ENCODE results near the gene ADORA2B. TPM values are rescaled to one million over a fixed set of nuclear protein-coding genes. Genes with fewer than 3 reads are reported as not detected.

Gene ADORA2B
- total RNA-seq, 1 donor from 2014 or later = not detected

DNA sequence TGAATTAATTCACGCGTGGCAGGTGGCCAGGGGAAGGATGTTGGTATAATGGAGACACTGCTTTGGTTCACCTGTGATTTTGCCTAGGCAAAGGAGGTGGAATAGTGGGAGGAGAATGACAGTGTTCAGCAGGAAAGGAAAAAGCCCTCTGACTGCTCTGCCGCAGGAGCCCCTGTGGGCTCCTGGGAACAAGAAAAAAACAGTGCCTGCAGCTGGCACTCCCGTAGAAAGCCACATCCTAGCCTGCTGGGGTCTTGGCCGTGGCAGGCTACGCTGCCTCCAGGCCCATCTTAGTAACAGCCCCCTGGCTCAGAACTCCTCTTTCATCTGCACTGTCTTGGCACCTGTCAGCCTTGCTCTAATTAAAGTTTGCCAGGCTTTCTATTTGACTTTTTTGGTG is 20.6 kb downstream of the ADORA2B start:
- peaks cover 11% of the 10 kb centered on the region for H3K4me1 Mint-ChIP-seq
- ChIA-PET POLR2A (no interaction called here), CTCF (no interaction called here)
- no peak overlapping the region for H3K4me3 Mint-ChIP-seq
- intact Hi-C loops (cut with micrococcal nuclease) = no loop called here
- TF ChIP-seq, protein P1, sequence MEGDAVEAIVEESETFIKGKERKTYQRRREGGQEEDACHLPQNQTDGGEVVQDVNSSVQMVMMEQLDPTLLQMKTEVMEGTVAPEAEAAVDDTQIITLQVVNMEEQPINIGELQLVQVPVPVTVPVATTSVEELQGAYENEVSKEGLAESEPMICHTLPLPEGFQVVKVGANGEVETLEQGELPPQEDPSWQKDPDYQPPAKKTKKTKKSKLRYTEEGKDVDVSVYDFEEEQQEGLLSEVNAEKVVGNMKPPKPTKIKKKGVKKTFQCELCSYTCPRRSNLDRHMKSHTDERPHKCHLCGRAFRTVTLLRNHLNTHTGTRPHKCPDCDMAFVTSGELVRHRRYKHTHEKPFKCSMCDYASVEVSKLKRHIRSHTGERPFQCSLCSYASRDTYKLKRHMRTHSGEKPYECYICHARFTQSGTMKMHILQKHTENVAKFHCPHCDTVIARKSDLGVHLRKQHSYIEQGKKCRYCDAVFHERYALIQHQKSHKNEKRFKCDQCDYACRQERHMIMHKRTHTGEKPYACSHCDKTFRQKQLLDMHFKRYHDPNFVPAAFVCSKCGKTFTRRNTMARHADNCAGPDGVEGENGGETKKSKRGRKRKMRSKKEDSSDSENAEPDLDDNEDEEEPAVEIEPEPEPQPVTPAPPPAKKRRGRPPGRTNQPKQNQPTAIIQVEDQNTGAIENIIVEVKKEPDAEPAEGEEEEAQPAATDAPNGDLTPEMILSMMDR (IDR thresholded peaks at IDR 0.05) = no peak
- ATAC-seq (ENCODE audit: low read depth) = no peak
- DNase-seq = no peak
- H3K36me3 Mint-ChIP-seq (ENCODE audit: low read depth) = no peaks in the 10 kb centered on the region
- H3K27me3 Mint-ChIP-seq = peaks cover 24% of the 10 kb centered on the region
- H3K27ac Mint-ChIP-seq = no peak overlapping the region
- H3K9me3 Mint-ChIP-seq = no peaks in the 10 kb centered on the region

DNA sequence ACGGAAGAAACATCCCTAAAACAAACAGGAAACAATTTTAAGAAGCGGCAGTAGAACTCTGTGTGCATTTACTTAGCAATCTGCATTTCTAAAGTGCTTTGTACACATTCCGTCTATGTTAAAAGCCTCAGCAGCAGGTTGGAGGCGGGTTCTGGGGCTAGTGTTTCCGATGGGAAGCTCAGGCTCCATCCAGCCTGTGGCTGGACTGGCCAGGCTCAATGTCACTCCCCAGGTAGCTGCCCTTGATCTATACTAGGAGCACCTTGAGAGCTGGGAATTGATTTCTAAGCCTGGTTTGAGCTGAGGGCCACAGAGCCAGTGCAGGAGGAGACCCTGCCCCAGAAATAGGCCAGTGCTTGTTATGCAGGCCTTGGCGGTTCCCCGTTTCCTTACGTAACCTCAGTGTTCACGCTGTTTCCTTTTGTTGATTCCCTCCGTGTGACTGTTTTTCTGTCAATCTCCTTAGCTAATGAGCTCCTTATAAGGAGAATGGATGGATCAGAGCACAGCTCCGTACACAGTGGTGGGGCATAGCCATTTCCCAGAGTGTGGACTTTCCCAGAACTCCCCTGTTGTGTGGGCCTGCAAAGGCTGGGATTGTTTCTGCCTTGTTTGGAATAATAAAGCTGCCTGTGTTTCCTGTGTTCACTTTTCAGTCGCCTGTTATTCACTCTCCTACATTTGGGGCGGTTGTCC is 21.4 kb downstream of the ADORA2B start:
- intact Hi-C loops (cut with micrococcal nuclease) = no loop called here
- peaks cover 11% of the 10 kb centered on the region for H3K4me1 Mint-ChIP-seq
- no peaks in the 10 kb centered on the region for H3K36me3 Mint-ChIP-seq (ENCODE audit: low read depth)
- peaks cover 24% of the 10 kb centered on the region for H3K27me3 Mint-ChIP-seq
- POLR2A ChIA-PET = no interaction called here
- ATAC-seq (ENCODE audit: low read depth) = no peak
- no peaks in the 10 kb centered on the region for H3K9me3 Mint-ChIP-seq
- TF ChIP-seq, protein P1 (IDR thresholded peaks at IDR 0.05) = no peak
- DNase-seq = no peak
- H3K27ac Mint-ChIP-seq = no peak overlapping the region
- CTCF ChIA-PET = no interaction called here
- no peak overlapping the region for H3K4me3 Mint-ChIP-seq

DNA sequence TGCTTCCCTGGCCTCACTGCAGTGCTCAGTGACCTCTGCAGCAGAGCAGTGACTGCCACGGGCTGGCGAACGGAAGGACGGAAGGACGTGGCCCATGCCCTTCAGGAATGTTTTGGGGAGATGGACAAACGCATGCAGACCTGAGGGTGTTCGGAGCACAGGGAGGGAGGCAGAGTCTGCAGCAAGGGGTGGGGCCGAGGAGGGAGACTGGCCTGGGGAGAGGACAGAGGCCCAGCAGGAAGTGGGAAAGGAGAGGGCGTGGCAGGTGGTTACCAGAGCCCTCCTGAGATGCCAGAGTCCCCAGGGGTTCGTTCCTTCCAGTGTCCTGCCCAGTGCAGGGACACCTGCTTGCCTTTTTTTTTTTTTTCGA is 21.9 kb downstream of the ADORA2B start:
- Mint-ChIP-seq H3K27ac (no peak overlapping the region), H3K27me3 (peaks cover 24% of the 10 kb centered on the region), H3K4me3 (no peak overlapping the region), H3K9me3 (no peaks in the 10 kb centered on the region), H3K4me1 (peaks cover 11% of the 10 kb centered on the region), H3K36me3 (ENCODE audit: low read depth) (no peaks in the 10 kb centered on the region)
- intact Hi-C loops (cut with micrococcal nuclease) = no loop called here
- no peak for DNase-seq
- TF ChIP-seq, protein P1 (IDR thresholded peaks at IDR 0.05) = no peak
- ChIA-PET CTCF (no interaction called here), POLR2A (no interaction called here)
- ATAC-seq (ENCODE audit: low read depth) = no peak

DNA sequence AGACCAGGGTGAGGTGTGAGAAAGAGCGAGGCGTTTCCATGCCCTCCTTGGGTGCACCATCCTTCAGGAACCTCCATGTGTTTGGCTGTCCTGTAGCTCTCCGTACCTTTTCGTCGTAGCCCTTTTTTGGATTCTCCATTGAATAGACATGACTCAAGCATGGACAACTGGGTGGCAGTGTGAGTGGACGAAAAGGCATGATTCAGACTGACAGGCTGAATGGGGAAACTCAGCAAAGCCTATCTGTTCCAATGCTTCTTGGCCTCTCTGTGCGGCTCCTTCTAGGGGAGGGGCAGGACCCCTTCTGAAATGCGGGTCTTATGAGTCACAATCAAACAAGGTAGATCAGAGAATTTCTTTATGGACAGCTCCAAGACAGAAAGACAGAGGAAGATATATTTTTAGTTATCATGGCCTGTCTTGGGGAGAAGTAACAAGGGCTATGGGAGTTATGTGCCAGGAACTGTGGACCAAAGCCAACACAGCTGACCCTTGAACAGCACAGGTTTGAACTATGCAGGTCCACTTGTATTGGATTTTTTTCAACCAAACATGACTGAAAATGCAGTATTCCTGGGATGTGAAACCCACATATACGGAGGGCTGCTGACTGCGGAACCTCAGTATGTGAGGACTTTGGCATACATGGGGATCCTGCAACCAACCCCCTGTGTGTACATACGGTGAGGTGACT is 22.9 kb downstream of the ADORA2B start:
- Mint-ChIP-seq H3K4me1 (peaks cover 11% of the 10 kb centered on the region), H3K4me3 (no peak overlapping the region), H3K27me3 (peaks cover 24% of the 10 kb centered on the region), H3K36me3 (ENCODE audit: low read depth) (no peaks in the 10 kb centered on the region), H3K27ac (no peak overlapping the region), H3K9me3 (no peaks in the 10 kb centered on the region)
- DNase-seq = no peak
- ChIA-PET POLR2A (no interaction called here), CTCF (no interaction called here)
- intact Hi-C loops (cut with micrococcal nuclease) = no loop called here
- no peak for ATAC-seq (ENCODE audit: low read depth)
- TF ChIP-seq, protein P1 (IDR thresholded peaks at IDR 0.05) = no peak

DNA sequence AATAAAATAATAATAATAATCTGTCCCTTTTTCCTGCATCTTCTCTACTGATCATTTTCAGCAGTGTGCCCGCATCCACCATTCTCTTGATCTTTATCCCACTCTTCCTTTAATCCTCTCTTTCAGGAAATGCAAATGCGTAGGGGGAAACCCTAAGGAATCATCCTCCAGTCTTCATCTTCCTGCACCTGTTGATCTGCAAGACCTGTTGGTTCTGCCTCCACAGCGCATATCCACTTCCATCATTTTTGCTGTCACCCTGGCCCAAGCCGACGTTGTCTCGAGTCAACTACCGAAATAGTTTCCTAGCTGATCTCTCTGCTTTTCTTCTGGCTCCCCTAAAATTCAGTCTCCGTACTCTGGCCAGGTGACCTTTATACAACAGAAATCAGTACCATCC is 24.5 kb downstream of the ADORA2B start:
- H3K4me3 Mint-ChIP-seq = no peak overlapping the region
- peaks cover 2% of the 10 kb centered on the region for H3K36me3 Mint-ChIP-seq (ENCODE audit: low read depth)
- TF ChIP-seq, protein P1 (IDR thresholded peaks at IDR 0.05) = no peak
- H3K9me3 Mint-ChIP-seq = no peaks in the 10 kb centered on the region
- ATAC-seq (ENCODE audit: low read depth) = no peak
- DNase-seq = no peak
- ChIA-PET POLR2A (no interaction called here), CTCF (no interaction called here)
- no peak overlapping the region for H3K27ac Mint-ChIP-seq
- peaks cover 23% of the 10 kb centered on the region for H3K27me3 Mint-ChIP-seq
- H3K4me1 Mint-ChIP-seq = peaks cover 11% of the 10 kb centered on the region
- intact Hi-C loops (cut with micrococcal nuclease) = no loop called here
